Activated CD4-positive, CD25-positive, alpha-beta regulatory T cell treated with anti-CD3 and anti-CD28 coated beads, Interleukin-2, amount 50 U/mL, for 16 hours (primary cell): Measurements from ENCODE around the gene VAMP3.

Experiments used
- DNase-seq: peaks from one replicate; pipeline ENCODE4 v3.0.0-alpha.2; 2020; ENCODE audit warnings: low read depth, low spot score

VAMP3 gene

DNA sequence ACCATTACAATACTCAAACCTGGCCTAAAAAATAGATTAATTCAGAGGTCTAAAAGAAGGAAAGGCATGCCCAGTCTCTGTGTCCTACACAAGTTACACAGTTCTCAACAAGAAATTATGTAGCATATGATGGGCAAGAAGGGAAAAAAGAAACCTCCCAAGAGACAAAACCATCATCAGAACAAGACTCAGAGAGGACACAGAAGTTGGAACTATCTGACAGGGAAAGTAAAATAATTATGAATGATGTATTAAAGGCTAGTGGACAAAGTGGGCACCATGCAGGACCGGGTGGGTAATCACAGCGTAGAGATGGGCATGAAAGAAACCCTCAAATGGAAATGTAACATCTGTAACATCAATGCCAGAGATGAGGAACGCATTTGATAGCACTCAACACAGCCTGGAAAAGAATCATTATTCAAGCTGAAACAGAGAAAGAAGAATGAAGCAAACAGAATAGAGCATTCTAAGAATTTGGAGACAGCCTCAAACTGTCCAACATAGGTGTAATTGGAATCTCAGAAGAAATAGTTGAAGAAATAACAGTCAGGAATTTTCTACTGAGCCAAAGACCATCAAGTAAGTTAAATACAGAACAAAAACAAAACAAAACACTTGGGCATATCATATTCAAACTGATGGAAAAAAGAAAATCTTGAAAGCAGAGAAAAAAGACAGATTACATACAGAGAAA, 42.7 kb downstream of the VAMP3 start:
- no peak for DNase-seq

- no peak for DNase-seq
Observed at GRCh38 chr1:7821282-7821681, 50.2 kb downstream of the VAMP3 start.

GRCh38 chr1:7824701-7825100, 53.6 kb downstream of the VAMP3 start:
- no peak for DNase-seq

GRCh38 chr1:7826363-7826762, 55.3 kb downstream of the VAMP3 start:
- no peak for DNase-seq

DNA sequence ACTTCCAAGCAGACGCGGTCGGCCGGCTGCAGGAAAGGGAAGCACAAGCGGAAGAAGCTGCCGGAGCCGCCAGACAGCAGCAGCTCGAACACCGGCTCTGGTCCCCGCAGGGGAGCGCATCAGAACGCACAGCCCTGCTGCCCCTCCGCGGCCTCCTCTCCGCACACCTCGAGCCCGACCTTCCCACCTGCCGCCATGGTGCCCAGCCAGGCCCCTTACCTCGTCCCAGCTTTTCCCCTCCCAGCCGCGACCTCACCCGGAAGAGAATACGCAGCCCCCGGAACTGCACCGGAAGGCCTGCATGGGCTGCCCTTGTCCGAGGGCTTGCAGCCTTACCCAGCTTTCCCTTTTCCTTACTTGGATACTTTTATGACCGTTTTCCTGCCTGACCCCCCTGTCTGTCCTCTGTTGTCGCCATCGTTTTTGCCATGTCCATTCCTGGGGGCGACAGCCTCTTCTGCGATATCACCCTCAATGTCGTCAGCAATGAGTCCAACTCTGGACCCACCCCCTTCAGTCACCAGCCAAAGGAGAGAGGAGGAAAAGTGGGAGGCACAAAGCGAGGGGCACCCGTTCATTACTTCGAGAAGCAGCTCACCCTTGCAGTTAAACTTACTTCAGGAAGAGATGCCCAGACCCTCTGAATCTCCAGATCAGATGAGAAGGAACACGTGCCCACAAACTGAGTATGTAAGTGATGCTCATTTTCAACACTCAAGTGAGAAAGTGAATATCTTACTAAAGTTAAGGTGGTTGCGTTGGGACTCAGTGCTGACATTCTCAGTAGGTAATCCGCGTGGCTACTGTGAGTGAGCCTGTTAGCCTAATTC, 56.2 kb downstream of the VAMP3 start:
- DNase-seq, result no peak
